NCI-H146 treated with DMSO at 0.1 percent for 48 hours (cell line): ENCODE results near the gene NEDD8.

Experiments used
- DNase-seq: peaks from one replicate; lab custom pipeline; 2025; ENCODE audit not compliant: unreplicated experiment; lab: John Stamatoyannopoulos, UW

The NEDD8 gene

GRCh38 chr14:24232121-24232644, at the start of gene NEDD8:
TSS of gene NEDD8 (minus strand) at chr14:24232367. CDS start at chr14:24232267, 100 bp downstream.
- DNase-seq, result peak; percentile 71

GRCh38 chr14:24281636-24282035, 49.5 kb upstream of the NEDD8 start:
- DNase-seq, result no peak

DNA sequence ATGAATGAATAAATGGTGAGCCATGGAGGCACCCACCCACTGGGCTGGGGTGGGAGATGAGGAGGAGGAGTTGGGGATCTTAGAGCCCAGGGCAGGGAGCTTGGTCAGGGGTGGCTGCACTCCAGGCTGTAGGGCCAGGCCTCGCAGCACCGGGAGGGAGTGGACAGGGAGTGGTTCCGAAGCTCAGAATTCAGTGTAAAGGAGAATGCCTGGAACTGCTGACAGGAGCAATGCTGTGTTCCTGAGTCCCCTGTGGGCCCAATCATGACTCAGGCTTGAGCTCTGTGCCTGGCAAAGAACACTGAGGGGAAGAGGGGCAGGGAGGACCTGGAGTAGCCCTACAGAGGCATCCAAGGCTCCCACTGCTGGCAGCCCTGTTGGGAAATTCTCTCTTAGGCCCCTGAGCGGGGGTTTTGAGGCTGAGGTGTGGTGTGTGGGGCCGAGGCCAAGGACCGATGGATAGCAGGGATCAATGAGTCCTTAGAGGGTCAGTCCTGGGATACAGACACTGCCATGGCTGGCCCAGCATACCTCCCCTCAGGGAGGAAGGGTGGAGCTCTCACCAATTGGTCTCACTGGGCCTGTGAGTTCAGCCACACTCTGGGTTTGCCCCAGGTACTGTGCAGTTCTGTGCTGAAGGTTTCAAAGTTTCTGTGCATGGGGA, 48.8 kb upstream of the NEDD8 start:
- DNase-seq, result no peak

GRCh38 chr14:24279301-24280186, 47.4 kb upstream of the NEDD8 start:
- DNase-seq, result no peak

GRCh38 chr14:24278424-24278823, 46.3 kb upstream of the NEDD8 start:
- DNase-seq, result no peak

DNA sequence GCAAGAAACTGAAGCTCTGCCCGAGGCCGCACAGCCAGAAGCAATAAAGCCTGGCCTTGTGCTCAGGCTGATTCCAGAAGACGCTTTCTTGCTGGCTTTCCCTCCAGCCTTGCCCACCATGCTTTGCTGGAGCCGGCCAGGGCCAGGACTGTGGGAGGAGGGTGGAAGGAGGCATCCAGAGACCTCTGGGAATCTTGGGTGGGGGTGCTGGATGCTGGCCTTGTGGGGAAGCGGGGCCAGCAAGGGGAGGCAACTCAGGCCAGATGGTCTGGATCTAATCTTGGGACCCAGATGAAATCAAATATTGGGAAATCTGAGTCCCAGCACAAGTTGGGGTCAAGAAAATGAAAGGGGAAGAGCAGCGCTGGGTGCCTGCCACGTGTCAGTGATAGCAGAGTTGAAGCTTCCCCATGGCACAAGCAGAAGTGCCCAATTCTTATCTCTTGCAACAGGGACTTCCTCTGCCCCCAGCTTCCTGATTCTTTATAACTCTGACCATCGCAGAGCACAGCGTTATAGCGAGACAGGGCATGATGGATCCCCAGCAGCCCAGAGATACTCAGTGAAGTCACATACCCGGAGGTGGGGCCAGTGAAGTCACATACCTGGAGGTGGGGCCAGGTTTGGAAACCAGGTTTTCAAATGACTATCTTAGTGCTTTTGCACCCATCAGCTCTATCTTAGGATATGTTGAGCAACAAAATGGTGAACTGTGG, 45.6 kb upstream of the NEDD8 start:
- DNase-seq, result no peak

GRCh38 chr14:24277071-24277470, 44.9 kb upstream of the NEDD8 start:
- DNase-seq, result no peak

- no peak for DNase-seq
Measured at GRCh38 chr14:24274101-24274543, 42.0 kb upstream of the NEDD8 start.

GRCh38 chr14:24273422-24273998, 41.3 kb upstream of the NEDD8 start:
- no peak for DNase-seq

GRCh38 chr14:24272467-24272866, 40.3 kb upstream of the NEDD8 start:
- no peak for DNase-seq

GRCh38 chr14:24271834-24272263, 39.7 kb upstream of the NEDD8 start:
- no peak for DNase-seq

DNA sequence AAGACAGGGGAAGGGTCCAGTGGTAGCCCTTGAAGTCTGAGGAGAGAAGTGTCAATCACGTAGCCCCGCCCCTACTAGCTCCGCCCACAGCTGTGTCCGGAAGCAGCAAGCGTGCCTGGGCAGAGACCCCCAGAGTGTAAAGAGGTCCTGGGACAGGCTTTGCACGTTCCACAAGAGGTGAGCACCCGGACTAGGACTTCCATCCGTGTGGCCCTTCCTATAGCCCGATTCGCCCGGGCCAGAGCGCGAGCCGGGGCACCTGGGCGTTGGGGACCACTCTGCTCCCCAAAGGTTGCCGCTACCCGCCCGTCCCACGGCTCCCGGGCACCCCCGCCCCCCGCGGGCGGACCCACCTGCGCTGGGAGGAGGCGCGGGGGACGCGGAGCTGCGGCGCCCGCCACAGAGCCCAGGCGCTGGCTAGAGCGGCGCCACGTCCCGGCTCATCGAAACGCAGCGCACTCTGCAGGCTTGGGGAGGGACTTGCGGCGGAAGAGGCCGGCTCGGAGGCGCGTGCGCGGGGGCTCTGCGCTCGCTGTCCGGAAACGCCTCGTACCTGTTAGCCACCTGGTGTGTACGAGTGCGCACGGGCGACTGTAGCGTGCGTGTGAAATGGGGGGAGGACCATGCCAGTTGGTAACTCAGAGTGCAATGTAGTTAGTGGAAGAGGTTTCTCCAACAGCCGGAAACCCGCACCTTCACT, 39.1 kb upstream of the NEDD8 start, which contains the start of gene RABGGTA:
Gene RABGGTA (minus strand): TSS at position 464 of the 700 bp plus-strand sequence. CDS start 482 bp downstream, outside the sequence.
- DNase-seq, result peak; percentile 81

- DNase-seq, result no peak
Measured at GRCh38 chr14:24270537-24271133, 38.5 kb upstream of the NEDD8 start.

DNA sequence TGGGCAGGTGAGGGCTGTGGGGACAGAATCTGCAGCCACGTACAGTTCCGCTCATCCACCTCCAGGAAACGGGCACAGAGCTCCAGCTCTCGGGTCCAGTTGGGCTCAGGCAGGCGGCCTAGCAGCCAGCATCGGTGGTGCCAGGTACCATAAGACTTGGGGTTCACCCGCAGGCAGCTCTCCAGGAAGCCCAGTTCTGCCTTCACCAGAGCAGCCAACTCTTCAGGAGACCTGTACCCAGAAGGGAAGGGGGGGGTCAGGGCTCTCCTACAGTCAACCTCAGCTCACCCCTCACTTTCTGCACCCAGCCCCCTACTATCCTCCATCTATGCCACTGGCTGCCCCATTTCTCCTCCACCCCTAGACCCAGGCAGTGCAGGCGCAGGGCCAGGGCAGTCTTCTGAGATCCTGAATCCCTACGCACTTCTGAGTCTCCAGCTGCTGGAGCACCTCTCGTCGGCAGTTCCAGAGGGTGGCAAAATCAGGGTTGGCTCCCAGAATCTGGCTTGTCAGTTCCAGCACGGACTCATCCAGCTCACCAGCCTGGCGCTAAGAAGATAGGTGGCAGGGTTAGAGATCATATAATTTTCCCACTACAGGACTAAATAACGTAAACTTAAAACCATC, 37.9 kb upstream of the NEDD8 start:
- DNase-seq, result no peak

- no peak for DNase-seq
Measured at GRCh38 chr14:24269368-24269767, 37.2 kb upstream of the NEDD8 start.

- no peak for DNase-seq
Measured at GRCh38 chr14:24268225-24268624, 36.1 kb upstream of the NEDD8 start.

GRCh38 chr14:24267516-24267915, 35.3 kb upstream of the NEDD8 start:
- no peak for DNase-seq

DNA sequence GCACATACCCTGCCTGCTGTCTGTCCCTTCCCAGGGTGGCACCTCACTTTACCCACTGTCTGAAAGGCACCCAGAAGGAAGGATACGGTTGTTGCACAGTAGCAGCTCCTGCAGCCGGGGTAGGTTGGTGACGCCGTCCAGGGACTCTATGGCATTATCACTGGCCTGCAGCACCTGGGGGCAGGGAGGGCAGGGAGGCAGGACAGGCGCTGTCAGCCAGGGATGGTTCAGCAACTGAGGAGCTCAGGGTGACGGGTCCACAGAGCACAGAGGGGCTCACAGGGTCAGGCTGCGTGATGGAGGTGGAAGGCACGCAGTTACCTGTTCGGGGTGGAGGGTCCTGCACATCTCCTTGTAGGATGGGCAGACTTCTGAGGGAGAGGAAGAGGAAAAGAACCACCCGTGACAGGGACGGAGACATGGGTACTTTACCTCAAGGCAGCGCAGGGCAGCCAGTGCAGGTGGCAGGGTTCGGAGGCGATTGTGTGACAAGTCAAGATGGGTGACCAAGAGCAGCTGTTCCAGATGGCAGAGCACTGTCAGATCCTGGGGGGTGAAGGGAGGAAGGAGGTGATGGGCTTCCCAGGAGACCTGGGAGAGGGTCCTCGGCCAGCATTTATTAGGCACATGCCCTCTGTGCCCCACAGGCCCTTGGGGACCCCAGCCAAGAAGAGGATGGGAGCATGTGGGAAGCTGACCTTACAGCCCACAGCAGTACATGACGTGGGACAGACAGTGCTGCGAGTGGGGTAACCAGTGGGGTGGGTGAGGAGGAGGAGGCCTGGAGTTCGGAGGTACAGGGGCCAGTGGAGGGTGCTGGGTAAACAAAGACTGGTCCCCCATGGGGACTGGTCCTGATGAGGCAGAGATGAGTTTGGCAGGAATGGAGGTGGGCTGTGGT, 34.4 kb upstream of the NEDD8 start:
- no peak for DNase-seq
